ENCODE results near the gene ARHGEF10L. TPM values are rescaled to one million over a fixed set of nuclear protein-coding genes. Genes with fewer than 3 reads are reported as not detected.

The ARHGEF10L gene
- total RNA-seq, 2 donors from 2014 or later: 26.0 to 39.7 TPM

DNA sequence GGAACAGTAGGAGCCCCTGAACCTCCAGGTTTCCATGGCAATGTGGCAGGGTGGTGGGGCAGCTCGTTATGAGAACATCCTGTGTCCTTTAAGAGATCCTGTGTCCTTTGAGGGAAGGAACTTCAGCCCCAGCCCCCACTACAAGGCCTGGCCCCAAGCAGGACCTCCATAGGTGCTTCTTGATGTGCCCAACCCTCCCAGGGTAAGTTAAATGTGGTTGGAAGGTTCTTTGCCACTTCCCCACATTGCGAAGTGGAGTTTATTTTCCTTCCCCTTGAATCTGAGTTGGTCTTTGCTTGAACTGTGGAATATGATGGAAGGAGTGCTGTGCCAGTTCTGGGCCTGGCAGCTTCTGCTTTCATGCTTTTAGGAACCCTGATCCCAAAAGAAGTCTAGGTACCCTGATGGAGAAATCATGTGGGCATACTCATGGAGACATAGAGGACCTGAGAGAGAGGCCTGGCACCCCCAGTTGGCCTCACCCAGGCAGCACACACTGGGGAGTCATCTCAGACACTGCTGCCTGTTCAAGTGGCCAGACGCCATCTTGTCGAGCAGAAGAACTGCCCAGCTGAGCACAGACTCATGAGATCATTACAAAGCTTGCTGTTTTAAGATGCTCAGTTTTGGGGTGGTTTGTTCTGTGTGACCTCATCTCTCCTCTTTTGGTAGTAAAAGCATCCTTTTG, 171.5 kb downstream of the ARHGEF10L start:
- no peak for DNase-seq (ENCODE audit: low spot score)
- no peaks in the 10 kb centered on the region for H3K4me1 ChIP-seq (replicated peaks)
- 84% methylated on average over 4 of the region's 4 CpGs for WGBS
- H3K9me3 ChIP-seq: no peaks in the 10 kb centered on the region
- TF ChIP-seq, protein P1, sequence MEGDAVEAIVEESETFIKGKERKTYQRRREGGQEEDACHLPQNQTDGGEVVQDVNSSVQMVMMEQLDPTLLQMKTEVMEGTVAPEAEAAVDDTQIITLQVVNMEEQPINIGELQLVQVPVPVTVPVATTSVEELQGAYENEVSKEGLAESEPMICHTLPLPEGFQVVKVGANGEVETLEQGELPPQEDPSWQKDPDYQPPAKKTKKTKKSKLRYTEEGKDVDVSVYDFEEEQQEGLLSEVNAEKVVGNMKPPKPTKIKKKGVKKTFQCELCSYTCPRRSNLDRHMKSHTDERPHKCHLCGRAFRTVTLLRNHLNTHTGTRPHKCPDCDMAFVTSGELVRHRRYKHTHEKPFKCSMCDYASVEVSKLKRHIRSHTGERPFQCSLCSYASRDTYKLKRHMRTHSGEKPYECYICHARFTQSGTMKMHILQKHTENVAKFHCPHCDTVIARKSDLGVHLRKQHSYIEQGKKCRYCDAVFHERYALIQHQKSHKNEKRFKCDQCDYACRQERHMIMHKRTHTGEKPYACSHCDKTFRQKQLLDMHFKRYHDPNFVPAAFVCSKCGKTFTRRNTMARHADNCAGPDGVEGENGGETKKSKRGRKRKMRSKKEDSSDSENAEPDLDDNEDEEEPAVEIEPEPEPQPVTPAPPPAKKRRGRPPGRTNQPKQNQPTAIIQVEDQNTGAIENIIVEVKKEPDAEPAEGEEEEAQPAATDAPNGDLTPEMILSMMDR (IDR thresholded peaks at IDR 0.05): no peak
- TF ChIP-seq POLR2A (IDR thresholded peaks at IDR 0.05) (no peak), POLR2AphosphoS5 (IDR thresholded peaks at IDR 0.05) (no peak)
- peaks cover 5% of the 10 kb centered on the region for H3K27me3 ChIP-seq (replicated peaks; ENCODE audit: insufficient read depth)
- H3K36me3 ChIP-seq: no peaks in the 10 kb centered on the region
- H3K27ac ChIP-seq: no peak overlapping the region
- H3K4me3 ChIP-seq: no peak overlapping the region
- intact Hi-C loops (cut with DNase I): no loop called here

DNA sequence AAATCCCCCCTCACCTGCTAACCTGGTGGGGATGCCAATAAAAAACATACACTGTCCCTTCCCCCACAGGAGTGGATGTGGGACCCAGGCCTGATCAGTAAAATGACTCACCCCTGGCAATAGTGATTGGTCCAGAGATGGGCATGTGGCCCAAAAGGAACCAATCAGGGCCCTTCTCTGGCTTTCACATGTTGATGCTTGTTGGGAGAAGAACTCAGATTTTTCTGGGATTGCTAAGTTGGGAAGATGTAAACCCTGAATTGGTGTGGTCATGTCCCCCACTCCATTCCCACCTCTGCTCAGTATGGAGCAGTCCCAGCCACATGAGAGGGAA, 172.0 kb downstream of the ARHGEF10L start:
- H3K27ac ChIP-seq: no peak overlapping the region
- TF ChIP-seq POLR2A (IDR thresholded peaks at IDR 0.05) (no peak), POLR2AphosphoS5 (IDR thresholded peaks at IDR 0.05) (no peak)
- TF ChIP-seq, protein P1 (IDR thresholded peaks at IDR 0.05): no peak
- DNase-seq (ENCODE audit: low spot score): no peak
- intact Hi-C loops (cut with DNase I): no loop called here
- no peak overlapping the region for H3K4me3 ChIP-seq
- H3K27me3 ChIP-seq (replicated peaks; ENCODE audit: insufficient read depth): peaks cover 5% of the 10 kb centered on the region
- no peaks in the 10 kb centered on the region for H3K36me3 ChIP-seq
- no peaks in the 10 kb centered on the region for H3K4me1 ChIP-seq (replicated peaks)
- H3K9me3 ChIP-seq: no peaks in the 10 kb centered on the region

DNA sequence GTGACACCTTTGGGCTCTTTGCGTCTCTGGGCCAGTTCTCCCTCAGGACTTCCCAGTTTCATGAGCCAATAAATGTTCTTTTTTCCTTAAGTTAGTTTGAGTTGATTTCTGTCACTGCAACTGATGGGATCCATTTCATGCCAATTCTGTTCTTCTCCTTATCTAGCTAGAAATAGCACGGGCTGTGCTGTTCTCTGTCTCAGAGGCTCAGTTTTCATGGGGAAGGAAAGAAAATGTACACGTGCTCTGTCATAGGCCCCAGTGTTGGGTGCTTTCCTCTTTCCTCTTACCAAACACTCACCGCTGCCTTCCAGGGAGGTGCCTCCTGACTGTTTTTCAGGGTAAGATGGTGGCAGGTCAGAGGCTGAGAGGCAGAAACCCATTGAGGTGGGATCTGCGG, 172.4 kb downstream of the ARHGEF10L start:
- no peaks in the 10 kb centered on the region for H3K4me1 ChIP-seq (replicated peaks)
- peaks cover under 1% of the 10 kb centered on the region for H3K27me3 ChIP-seq (replicated peaks; ENCODE audit: insufficient read depth)
- H3K36me3 ChIP-seq: no peaks in the 10 kb centered on the region
- DNase-seq (ENCODE audit: low spot score): no peak
- intact Hi-C loops (cut with DNase I): no loop called here
- H3K9me3 ChIP-seq: no peaks in the 10 kb centered on the region
- no peak overlapping the region for H3K27ac ChIP-seq
- WGBS: 82% methylated on average over 5 of the region's 5 CpGs
- no peak overlapping the region for H3K4me3 ChIP-seq
- TF ChIP-seq POLR2A (IDR thresholded peaks at IDR 0.05) (no peak), POLR2AphosphoS5 (IDR thresholded peaks at IDR 0.05) (no peak)
- TF ChIP-seq, protein P1 (IDR thresholded peaks at IDR 0.05): no peak

DNA sequence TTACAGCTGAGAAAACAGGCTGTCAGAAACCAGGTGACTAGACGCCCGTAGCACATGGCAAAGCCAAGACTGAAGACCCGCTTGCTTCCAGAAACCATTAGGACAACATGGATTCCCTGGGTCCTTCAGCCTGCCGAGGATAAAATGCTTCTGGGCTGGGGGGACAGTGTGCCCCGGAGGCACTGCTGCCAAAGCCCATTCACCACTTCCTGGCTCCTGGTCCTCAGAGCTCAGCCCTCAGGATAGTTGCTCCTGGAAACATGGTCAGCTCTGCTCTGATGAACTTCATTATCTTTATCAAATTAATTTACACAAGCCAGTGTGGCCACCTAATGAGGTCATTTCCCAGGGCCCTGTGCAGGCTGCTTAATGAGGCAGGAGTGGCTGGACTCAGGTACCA, 174.5 kb downstream of the ARHGEF10L start:
- H3K27me3 ChIP-seq (replicated peaks; ENCODE audit: insufficient read depth): no peaks in the 10 kb centered on the region
- no peaks in the 10 kb centered on the region for H3K36me3 ChIP-seq
- TF ChIP-seq POLR2AphosphoS5 (IDR thresholded peaks at IDR 0.05): no peak
- TF ChIP-seq POLR2A (IDR thresholded peaks at IDR 0.05): no peak
- TF ChIP-seq, protein P1 (IDR thresholded peaks at IDR 0.05): no peak
- no peak overlapping the region for H3K27ac ChIP-seq
- H3K9me3 ChIP-seq: no peaks in the 10 kb centered on the region
- intact Hi-C loops (cut with DNase I): no loop called here
- no peaks in the 10 kb centered on the region for H3K4me1 ChIP-seq (replicated peaks)
- no peak for DNase-seq (ENCODE audit: low spot score)
- WGBS: 74% methylated on average over 5 of the region's 5 CpGs
- H3K4me3 ChIP-seq: no peak overlapping the region

Data from prostate gland (tissue), 2 donors.